OCI-M2 (cell line): ENCODE data around the gene RHOG.

Experiments
- DNase-seq: peaks from one replicate; lab custom pipeline; 2025; ENCODE audit not compliant: unreplicated experiment; lab: John Stamatoyannopoulos, UW

Gene RHOG

GRCh38 chr11:3781423-3781822 is 59.3 kb downstream of the RHOG start:
- no peak for DNase-seq
